ENCODE results near the gene SPO11. TPM values are rescaled to one million over a fixed set of nuclear protein-coding genes. Genes with fewer than 3 reads are reported as not detected.

SPO11 gene
- polyA plus RNA-seq, 1 donor from 2014 or later, result not detected

DNA sequence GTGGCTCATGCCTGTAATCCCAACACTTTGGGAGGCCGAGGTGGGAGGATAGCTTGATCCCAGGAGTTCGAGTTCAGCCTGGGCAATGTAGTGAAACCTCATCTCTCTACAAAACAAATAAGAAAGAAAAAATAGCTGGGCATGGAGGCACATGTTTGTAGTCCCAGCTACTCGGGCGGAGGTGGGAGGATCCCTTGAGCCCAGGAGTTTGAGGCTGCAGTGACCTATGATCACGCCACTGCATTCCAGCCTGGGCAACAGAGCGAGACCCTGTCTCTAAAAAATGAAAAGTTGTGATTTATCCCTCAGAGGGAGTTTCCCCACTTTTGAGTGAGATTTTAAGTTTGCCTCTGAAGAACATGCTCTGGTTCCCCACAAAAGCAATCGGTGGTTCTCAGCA lies 45.7 kb upstream of the SPO11 start:
- no peak for TF ChIP-seq TAF1 (IDR thresholded peaks at IDR 0.05; ENCODE audit: low read depth)
- TF ChIP-seq, protein P1, sequence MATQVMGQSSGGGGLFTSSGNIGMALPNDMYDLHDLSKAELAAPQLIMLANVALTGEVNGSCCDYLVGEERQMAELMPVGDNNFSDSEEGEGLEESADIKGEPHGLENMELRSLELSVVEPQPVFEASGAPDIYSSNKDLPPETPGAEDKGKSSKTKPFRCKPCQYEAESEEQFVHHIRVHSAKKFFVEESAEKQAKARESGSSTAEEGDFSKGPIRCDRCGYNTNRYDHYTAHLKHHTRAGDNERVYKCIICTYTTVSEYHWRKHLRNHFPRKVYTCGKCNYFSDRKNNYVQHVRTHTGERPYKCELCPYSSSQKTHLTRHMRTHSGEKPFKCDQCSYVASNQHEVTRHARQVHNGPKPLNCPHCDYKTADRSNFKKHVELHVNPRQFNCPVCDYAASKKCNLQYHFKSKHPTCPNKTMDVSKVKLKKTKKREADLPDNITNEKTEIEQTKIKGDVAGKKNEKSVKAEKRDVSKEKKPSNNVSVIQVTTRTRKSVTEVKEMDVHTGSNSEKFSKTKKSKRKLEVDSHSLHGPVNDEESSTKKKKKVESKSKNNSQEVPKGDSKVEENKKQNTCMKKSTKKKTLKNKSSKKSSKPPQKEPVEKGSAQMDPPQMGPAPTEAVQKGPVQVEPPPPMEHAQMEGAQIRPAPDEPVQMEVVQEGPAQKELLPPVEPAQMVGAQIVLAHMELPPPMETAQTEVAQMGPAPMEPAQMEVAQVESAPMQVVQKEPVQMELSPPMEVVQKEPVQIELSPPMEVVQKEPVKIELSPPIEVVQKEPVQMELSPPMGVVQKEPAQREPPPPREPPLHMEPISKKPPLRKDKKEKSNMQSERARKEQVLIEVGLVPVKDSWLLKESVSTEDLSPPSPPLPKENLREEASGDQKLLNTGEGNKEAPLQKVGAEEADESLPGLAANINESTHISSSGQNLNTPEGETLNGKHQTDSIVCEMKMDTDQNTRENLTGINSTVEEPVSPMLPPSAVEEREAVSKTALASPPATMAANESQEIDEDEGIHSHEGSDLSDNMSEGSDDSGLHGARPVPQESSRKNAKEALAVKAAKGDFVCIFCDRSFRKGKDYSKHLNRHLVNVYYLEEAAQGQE (IDR thresholded peaks at IDR 0.05; ENCODE audit: borderline replicate concordance), result no peak
- no peak for TF ChIP-seq POLR2AphosphoS5 (IDR thresholded peaks at IDR 0.05)
- TF ChIP-seq SMC3 (conservative IDR thresholded peaks at IDR 0.05; ENCODE audit: poor library complexity), result no peak
- TF ChIP-seq RAD21 (conservative IDR thresholded peaks at IDR 0.05), result no peak
- TF ChIP-seq MXI1 (conservative IDR thresholded peaks at IDR 0.05; ENCODE audit: poor library complexity, severe bottlenecking), result no peak
- no peak for TF ChIP-seq EP300 (conservative IDR thresholded peaks at IDR 0.05; ENCODE audit: poor library complexity, severe bottlenecking)
- TF ChIP-seq EZH2 (IDR thresholded peaks at IDR 0.05; ENCODE audit: borderline replicate concordance, insufficient read depth, low read length, poor library complexity, severe bottlenecking), result no peak
- TF ChIP-seq, protein P2, sequence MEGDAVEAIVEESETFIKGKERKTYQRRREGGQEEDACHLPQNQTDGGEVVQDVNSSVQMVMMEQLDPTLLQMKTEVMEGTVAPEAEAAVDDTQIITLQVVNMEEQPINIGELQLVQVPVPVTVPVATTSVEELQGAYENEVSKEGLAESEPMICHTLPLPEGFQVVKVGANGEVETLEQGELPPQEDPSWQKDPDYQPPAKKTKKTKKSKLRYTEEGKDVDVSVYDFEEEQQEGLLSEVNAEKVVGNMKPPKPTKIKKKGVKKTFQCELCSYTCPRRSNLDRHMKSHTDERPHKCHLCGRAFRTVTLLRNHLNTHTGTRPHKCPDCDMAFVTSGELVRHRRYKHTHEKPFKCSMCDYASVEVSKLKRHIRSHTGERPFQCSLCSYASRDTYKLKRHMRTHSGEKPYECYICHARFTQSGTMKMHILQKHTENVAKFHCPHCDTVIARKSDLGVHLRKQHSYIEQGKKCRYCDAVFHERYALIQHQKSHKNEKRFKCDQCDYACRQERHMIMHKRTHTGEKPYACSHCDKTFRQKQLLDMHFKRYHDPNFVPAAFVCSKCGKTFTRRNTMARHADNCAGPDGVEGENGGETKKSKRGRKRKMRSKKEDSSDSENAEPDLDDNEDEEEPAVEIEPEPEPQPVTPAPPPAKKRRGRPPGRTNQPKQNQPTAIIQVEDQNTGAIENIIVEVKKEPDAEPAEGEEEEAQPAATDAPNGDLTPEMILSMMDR (IDR thresholded peaks at IDR 0.05; ENCODE audit: poor library complexity, severe bottlenecking), result no peak
- H3K27ac ChIP-seq (ENCODE audit: low read length), result no peak overlapping the region
- H3K9me2 ChIP-seq (ENCODE audit: insufficient read depth, low read length), result no peaks in the 10 kb centered on the region

DNA sequence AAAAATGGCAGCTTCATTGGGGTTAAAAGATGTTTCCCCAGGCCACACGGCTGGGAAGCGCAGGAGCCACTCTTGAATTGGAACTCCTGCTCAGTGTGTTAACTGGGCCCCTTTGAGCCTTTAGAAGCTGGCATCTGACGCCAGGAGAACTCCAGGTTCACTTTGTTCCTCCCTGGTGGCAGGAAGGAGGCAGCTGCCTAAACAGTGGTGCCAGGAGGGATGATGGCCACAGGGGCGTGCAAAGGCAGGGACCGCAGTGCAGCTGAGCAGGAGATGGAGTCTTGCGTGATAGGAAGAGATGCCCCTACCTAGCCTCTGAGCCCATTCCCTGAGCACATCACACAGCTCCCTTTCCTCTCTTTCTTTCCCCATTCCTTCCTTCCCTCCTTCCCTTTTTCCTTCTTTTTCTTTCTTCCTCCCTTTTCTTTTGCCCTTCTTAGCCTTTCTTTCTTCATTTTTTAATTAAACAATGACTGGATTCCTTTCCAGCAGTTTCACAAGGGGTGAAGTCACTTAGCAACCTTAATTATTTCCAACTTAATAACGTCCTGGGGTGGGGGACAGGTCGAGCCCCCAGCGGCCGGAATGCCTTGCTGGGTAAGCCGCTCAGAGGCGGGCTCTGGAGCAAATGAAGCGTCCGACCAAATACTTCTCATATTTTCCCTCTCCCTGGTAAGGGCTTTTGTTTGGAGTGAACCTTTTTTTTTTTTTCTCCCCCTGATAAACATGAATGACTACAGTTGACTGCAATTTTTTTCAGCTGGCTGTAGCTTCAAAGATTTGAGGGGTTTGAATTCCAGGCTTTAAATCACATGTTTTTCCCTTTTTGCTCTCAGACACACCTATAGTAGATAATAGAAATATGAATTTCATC lies 42.4 kb upstream of the SPO11 start:
- no peaks in the 10 kb centered on the region for H3K79me2 ChIP-seq (replicated peaks; ENCODE audit: insufficient read depth, low read length)
- TF ChIP-seq, protein P1 (IDR thresholded peaks at IDR 0.05; ENCODE audit: borderline replicate concordance), result no peak
- H3K36me3 ChIP-seq (ENCODE audit: insufficient read depth, low read length), result no peaks in the 10 kb centered on the region
- H3K4me3 ChIP-seq (ENCODE audit: low read length), result no peak overlapping the region
- H3K9me2 ChIP-seq (ENCODE audit: insufficient read depth, low read length), result no peaks in the 10 kb centered on the region
- H3K9ac ChIP-seq (ENCODE audit: low read length), result no peak overlapping the region
- no peak overlapping the region for H2AFZ ChIP-seq (ENCODE audit: low read depth, low read length)
- no peaks in the 10 kb centered on the region for H4K20me1 ChIP-seq (ENCODE audit: insufficient read depth)
- H3K27me3 ChIP-seq (ENCODE audit: insufficient read depth, low read depth, low read length), result peaks cover 6% of the 10 kb centered on the region
- no peaks in the 10 kb centered on the region for H3K9me3 ChIP-seq (ENCODE audit: low read length)
- H3K4me2 ChIP-seq (ENCODE audit: low read length), result no peak overlapping the region
- H3F3A ChIP-seq (ENCODE audit: insufficient read depth, low read length, poor library complexity, severe bottlenecking), result no peaks in the 10 kb centered on the region
- H3K27ac ChIP-seq (ENCODE audit: low read length), result no peak overlapping the region

More for the DNA sequence above, 45.7 kb upstream of the SPO11 start:
- H4K20me1 ChIP-seq (ENCODE audit: insufficient read depth), result no peaks in the 10 kb centered on the region
- no peak overlapping the region for H3K9ac ChIP-seq (ENCODE audit: low read length)
- peaks cover 6% of the 10 kb centered on the region for H3K27me3 ChIP-seq (ENCODE audit: insufficient read depth, low read depth, low read length)
- H3F3A ChIP-seq (ENCODE audit: insufficient read depth, low read length, poor library complexity, severe bottlenecking), result no peaks in the 10 kb centered on the region
- H3K79me2 ChIP-seq (replicated peaks; ENCODE audit: insufficient read depth, low read length), result no peaks in the 10 kb centered on the region
- H3K4me2 ChIP-seq (ENCODE audit: low read length), result no peak overlapping the region
- no peaks in the 10 kb centered on the region for H3K9me3 ChIP-seq (ENCODE audit: low read length)
- H2AFZ ChIP-seq (ENCODE audit: low read depth, low read length), result no peak overlapping the region
- H3K36me3 ChIP-seq (ENCODE audit: insufficient read depth, low read length), result no peaks in the 10 kb centered on the region
- H3K4me3 ChIP-seq (ENCODE audit: low read length), result no peak overlapping the region
